ENCODE data around the gene GIPC1.

DNA sequence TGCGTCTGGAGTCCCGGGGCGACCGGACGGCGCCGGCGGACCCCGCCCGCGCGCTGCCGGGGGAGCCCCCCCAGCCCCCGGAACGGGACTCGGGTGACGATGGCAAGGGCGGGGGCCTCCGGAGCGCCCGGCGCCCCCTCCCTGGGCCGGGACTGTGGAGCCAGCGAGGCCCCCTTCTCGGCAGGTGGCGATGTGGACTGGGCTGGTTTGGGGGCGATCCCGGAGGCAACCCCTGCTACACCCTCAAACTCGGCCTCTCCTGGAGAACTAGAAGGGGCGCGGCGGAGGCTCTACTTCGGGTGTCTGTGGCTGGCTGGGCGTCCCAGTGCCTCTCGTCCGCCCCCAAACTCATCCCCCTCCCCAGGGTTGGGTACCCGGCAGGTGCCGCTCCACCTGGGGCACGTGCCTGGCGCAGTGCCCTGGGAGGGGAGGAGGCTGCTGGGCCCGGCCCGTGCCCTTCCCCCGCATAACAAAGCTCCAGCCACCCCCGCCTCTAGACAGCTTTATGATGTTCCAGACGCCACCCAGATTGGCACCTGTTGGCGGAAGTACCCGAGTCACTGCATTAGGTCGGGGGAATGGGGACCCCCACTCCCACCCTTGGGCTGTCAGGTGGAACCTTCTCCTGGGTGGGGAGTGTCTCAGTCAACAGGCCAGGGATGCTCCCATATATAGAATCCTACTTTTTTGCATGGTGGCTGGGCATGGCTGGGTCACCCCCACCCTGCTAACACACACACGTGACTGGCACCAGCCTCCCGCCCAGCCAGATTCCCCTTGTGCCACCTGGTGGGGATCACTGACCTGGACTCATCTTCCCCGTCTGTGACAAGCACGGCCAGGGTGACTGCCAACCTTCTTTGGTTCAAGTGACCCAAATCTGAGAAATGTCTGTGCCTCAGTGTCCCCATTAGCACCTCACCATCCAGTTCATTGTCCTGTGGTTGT lies 62.1 kb downstream of the GIPC1 start:
- no peak for TF ChIP-seq CTCF (IDR thresholded peaks at IDR 0.05)
- TF ChIP-seq POLR2A (IDR thresholded peaks at IDR 0.05): no peak

Measured in adrenal gland (tissue), 5 donors.